IMR-90 (cell line): Measurements from ENCODE around the gene PLCZ1.
"Not testable (repeated sequence)": the region's sequence is repeated elsewhere in the genome, so short reads cannot be mapped to it uniquely, and the experiment has no call there.

Experiments
- BHLHE40 ChIP-seq: fragments of 150-350 bp; IDR thresholded peaks from 2 replicates; pipeline ENCODE4 v1.6.1; 2016; ENCODE audit warnings: mild to moderate bottlenecking, low read depth, low read length
- CEBPB ChIP-seq: IDR thresholded peaks from 2 replicates; pipeline ENCODE4 v1.6.1; 2012; ENCODE audit warnings: low read depth, low read length, improper control_type of control experiment
- MAFK ChIP-seq: IDR thresholded peaks from 2 replicates; pipeline ENCODE4 v1.6.1; 2012; ENCODE audit warnings: low read depth, low read length, improper control_type of control experiment
- MXI1 ChIP-seq: IDR thresholded peaks from 2 replicates; pipeline ENCODE4 v1.6.1; 2012; ENCODE audit warnings: low read depth, mild to moderate bottlenecking, low read length, moderate library complexity, borderline replicate concordance
- POLR2A ChIP-seq: IDR thresholded peaks from 2 replicates; pipeline ENCODE4 v1.6.1; 2012; ENCODE audit warnings: mild to moderate bottlenecking, low read depth, low read length
- RAD21 ChIP-seq: IDR thresholded peaks from 2 replicates; pipeline ENCODE4 v1.6.1; 2012; ENCODE audit warnings: low read length, improper control_type of control experiment
- RCOR1 ChIP-seq: IDR thresholded peaks from 2 replicates; pipeline ENCODE4 v1.6.1; 2012; ENCODE audit warnings: mild to moderate bottlenecking, low read length, improper control_type of control experiment; ENCODE audit not compliant: insufficient replicate concordance
- RFX5 ChIP-seq: IDR thresholded peaks from 2 replicates; pipeline ENCODE4 v1.8.0; 2012; ENCODE audit warnings: low read depth, mild to moderate bottlenecking, low read length, moderate library complexity
- SMC3 ChIP-seq: fragments of 150-350 bp; IDR thresholded peaks from 2 replicates; pipeline ENCODE4 v1.6.1; 2016; ENCODE audit warnings: low read depth, mild to moderate bottlenecking, antibody characterized with exemption, low read length, moderate library complexity
- TF ChIP-seq, protein P1 (sequence below): conservative IDR thresholded peaks from 2 replicates; pipeline ENCODE4 v1.5.1; 2012; ENCODE audit warnings: mild to moderate bottlenecking, low read depth, low read length, improper control_type of control experiment
- TF ChIP-seq, protein P2 (sequence below): fragments of 150-350 bp; IDR thresholded peaks from 2 replicates; pipeline ENCODE4 v1.6.1; 2016; ENCODE audit warnings: low read depth, mild to moderate bottlenecking, low read length, moderate library complexity, borderline replicate concordance
- TF ChIP-seq, protein P3 (sequence below): fragments of 150-350 bp; IDR thresholded peaks from 2 replicates; pipeline ENCODE4 v1.6.1; 2017; ENCODE audit warnings: mild to moderate bottlenecking, antibody characterized with exemption, low read length, low read depth

DNA sequence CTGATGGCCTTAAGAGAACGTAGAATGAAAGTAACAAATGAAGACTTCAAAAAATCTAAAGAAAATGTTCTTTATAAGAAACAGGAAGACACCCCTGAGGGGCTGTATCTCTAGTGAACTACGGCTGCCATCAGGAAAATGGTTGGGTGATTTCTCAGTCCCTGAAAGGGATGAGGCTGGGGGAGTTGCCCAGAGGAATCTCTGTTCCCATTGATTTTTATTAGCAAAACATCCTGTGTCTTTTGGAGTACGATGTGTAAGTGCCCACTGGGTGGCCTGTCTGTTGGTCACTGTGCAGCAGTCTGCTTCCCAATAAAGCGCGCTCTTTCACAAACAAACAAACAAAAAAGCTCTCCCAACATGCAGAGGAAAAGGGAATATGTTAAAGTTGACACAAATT lies 43.8 kb downstream of the PLCZ1 start:
- TF ChIP-seq BHLHE40, POLR2A, SMC3, RFX5, MAFK, MXI1, RAD21, RCOR1, CEBPB: not testable (repeated sequence)
- TF ChIP-seq, protein P1, sequence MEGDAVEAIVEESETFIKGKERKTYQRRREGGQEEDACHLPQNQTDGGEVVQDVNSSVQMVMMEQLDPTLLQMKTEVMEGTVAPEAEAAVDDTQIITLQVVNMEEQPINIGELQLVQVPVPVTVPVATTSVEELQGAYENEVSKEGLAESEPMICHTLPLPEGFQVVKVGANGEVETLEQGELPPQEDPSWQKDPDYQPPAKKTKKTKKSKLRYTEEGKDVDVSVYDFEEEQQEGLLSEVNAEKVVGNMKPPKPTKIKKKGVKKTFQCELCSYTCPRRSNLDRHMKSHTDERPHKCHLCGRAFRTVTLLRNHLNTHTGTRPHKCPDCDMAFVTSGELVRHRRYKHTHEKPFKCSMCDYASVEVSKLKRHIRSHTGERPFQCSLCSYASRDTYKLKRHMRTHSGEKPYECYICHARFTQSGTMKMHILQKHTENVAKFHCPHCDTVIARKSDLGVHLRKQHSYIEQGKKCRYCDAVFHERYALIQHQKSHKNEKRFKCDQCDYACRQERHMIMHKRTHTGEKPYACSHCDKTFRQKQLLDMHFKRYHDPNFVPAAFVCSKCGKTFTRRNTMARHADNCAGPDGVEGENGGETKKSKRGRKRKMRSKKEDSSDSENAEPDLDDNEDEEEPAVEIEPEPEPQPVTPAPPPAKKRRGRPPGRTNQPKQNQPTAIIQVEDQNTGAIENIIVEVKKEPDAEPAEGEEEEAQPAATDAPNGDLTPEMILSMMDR: not testable (repeated sequence)
- TF ChIP-seq, protein P2, sequence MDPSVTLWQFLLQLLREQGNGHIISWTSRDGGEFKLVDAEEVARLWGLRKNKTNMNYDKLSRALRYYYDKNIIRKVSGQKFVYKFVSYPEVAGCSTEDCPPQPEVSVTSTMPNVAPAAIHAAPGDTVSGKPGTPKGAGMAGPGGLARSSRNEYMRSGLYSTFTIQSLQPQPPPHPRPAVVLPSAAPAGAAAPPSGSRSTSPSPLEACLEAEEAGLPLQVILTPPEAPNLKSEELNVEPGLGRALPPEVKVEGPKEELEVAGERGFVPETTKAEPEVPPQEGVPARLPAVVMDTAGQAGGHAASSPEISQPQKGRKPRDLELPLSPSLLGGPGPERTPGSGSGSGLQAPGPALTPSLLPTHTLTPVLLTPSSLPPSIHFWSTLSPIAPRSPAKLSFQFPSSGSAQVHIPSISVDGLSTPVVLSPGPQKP: not testable (repeated sequence)
- TF ChIP-seq, protein P3, sequence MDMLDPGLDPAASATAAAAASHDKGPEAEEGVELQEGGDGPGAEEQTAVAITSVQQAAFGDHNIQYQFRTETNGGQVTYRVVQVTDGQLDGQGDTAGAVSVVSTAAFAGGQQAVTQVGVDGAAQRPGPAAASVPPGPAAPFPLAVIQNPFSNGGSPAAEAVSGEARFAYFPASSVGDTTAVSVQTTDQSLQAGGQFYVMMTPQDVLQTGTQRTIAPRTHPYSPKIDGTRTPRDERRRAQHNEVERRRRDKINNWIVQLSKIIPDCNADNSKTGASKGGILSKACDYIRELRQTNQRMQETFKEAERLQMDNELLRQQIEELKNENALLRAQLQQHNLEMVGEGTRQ: not testable (repeated sequence)
